Keratinocyte (primary cell): ENCODE data around the gene GPC5. TPM values are rescaled to one million over a fixed set of nuclear protein-coding genes. Genes with fewer than 3 reads are reported as not detected.

Source experiments
- DNase-seq: peaks from one replicate; pipeline ENCODE4 v3.0.0-alpha.2; 2011; ENCODE audit warnings: low read depth, missing footprints, low spot score
- FAIRE-seq: peaks from 2 replicates; lab custom pipeline; 2011; peaks lifted over from hg19 to GRCh38; lab: Jason Lieb, UNC
- H2AFZ ChIP-seq: 2 replicates; pipeline ENCODE4 v1.6.0; 2012; ENCODE audit warnings: low read length, control low read depth, inconsistent platforms; ENCODE audit not compliant: control insufficient read depth
- H3K27ac ChIP-seq: 2 replicates; pipeline ENCODE4 v1.5.1; 2011; ENCODE audit warnings: low read length; ENCODE audit not compliant: control insufficient read depth, insufficient read depth
- H3K27me3 ChIP-seq: 3 replicates; pipeline ENCODE4 v1.6.0; 2011; ENCODE audit warnings: low read length; ENCODE audit not compliant: control insufficient read depth, insufficient read depth; ENCODE audit errors: extremely low read depth
- H3K36me3 ChIP-seq, 2 experiments: 2 replicates in 1 of 2; 3 replicates in 1 of 2; pipeline ENCODE4 v1.5.1; 2011; ENCODE audit warnings: low read length in 2 of 2, mild to moderate bottlenecking in 1 of 2; ENCODE audit not compliant: control insufficient read depth in 2 of 2, insufficient read depth in 2 of 2; ENCODE audit errors: extremely low read depth in 1 of 2
- H3K4me1 ChIP-seq: 3 replicates; pipeline ENCODE4 v1.5.1; 2011; ENCODE audit warnings: low read length; ENCODE audit not compliant: control insufficient read depth, insufficient read depth; ENCODE audit errors: extremely low read depth
- H3K4me2 ChIP-seq: 3 replicates; pipeline ENCODE4 v1.6.0; 2011; ENCODE audit warnings: low read depth, low read length; ENCODE audit not compliant: control insufficient read depth, insufficient read depth; ENCODE audit errors: extremely low read depth
- H3K4me3 ChIP-seq, 3 experiments: fragments of 200-600 bp in 1 of 3; sonication (generic) in 1 of 3; 2 replicates in 2 of 3; 3 replicates in 1 of 3; pipeline ENCODE4 v1.5.1; 2011 to 2016; ENCODE audit warnings: low read length in 3 of 3, mild to moderate bottlenecking in 3 of 3, control low read depth in 2 of 3, inconsistent platforms in 1 of 3, low read depth in 1 of 3, mixed read lengths in 1 of 3, mixed run types in 1 of 3, moderate library complexity in 1 of 3; ENCODE audit not compliant: control insufficient read depth in 2 of 3, insufficient read depth in 2 of 3; ENCODE audit errors: extremely low read depth in 1 of 3
- H3K79me2 ChIP-seq: 2 replicates; pipeline ENCODE4 v1.6.0; 2012; ENCODE audit warnings: low read length; ENCODE audit not compliant: control insufficient read depth, insufficient read depth
- H3K9ac ChIP-seq: 3 replicates; pipeline ENCODE4 v1.6.0; 2011; ENCODE audit warnings: low read length; ENCODE audit not compliant: control insufficient read depth, insufficient read depth; ENCODE audit errors: extremely low read depth
- H3K9me1 ChIP-seq: 3 replicates; pipeline ENCODE4 v1.6.0; 2011; ENCODE audit warnings: low read length; ENCODE audit not compliant: control insufficient read depth, insufficient read depth; ENCODE audit errors: extremely low read depth
- H3K9me3 ChIP-seq: 2 replicates; pipeline ENCODE4 v1.5.1; 2012; ENCODE audit warnings: low read depth, low read length; ENCODE audit not compliant: control insufficient read depth
- H4K20me1 ChIP-seq: 3 replicates; pipeline ENCODE4 v1.6.0; 2011; ENCODE audit warnings: low read length; ENCODE audit not compliant: control insufficient read depth, insufficient read depth; ENCODE audit errors: extremely low read depth
- CTCF ChIP-seq, 3 experiments: IDR thresholded peaks in 1 of 3; conservative IDR thresholded peaks in 1 of 3; optimal IDR thresholded peaks in 1 of 3; 2 replicates in 2 of 3; 3 replicates in 1 of 3; pipeline versions ENCODE3 to v1.5.1; 2011; ENCODE audit warnings: low read length in 3 of 3, mild to moderate bottlenecking in 3 of 3, moderate library complexity in 2 of 3, control low read depth in 1 of 3, inconsistent platforms in 1 of 3; ENCODE audit not compliant: insufficient read depth in 2 of 3; ENCODE audit errors: extremely low read depth in 1 of 3
- EZH2 ChIP-seq: IDR thresholded peaks from one replicate; pipeline ENCODE4 v1.6.1; 2012; ENCODE audit warnings: inconsistent platforms, mild to moderate bottlenecking, low read length, moderate library complexity
- dilution Hi-C: fragments of 300-500 bp; cut with MboI; formaldehyde crosslinking; loops from one replicate; pipeline ENCODE4 v1.7.0; 2020; ENCODE audit warnings: low sequenced_read_pairs; ENCODE audit not compliant: extremely low pct_ligation_motif_present
- polyA plus RNA-seq, 5 experiments: library from polyadenylated mRNA; depleted of rRNA in 3 of 5; stranded (reverse) in 3 of 5; stranded (forward) in 1 of 5; unstranded in 1 of 5; fragments of >200 nt; gene quantifications; 1 replicate in 1 of 5; 2 replicates in 3 of 5; 3 replicates in 1 of 5; pipeline versions ENCODE4 v1.2.1 to v1.2.3, GENCODE V29; 2011 to 2012; ENCODE audit warnings: missing spikeins in 2 of 5, low read depth in 1 of 5, low replicate concordance in 1 of 5

GPC5 gene
- polyA plus RNA-seq, 1 donor (not counting 4 experiments of a cell fraction or from before 2014, with no cell fraction given): 0.10 TPM

- no peak overlapping the region for H2AFZ ChIP-seq
- no peaks in the 10 kb centered on the region for H3K9me1 ChIP-seq
- no peaks in the 10 kb centered on the region for H4K20me1 ChIP-seq
- no peak overlapping the region for H3K27ac ChIP-seq
- H3K36me3 ChIP-seq: no peaks in the 10 kb centered on the region
- H3K4me2 ChIP-seq: no peak overlapping the region
- TF ChIP-seq EZH2 (no peak), CTCF (optimal IDR thresholded peaks at IDR 0.05 in 1 of 3, IDR thresholded peaks at IDR 0.05 in 1 of 3, conservative IDR thresholded peaks at IDR 0.05 in 1 of 3; ENCODE audit: extremely low read depth in 1 of 3, insufficient read depth in 2 of 3, low read length in 3 of 3) (no peak)
- H3K9me3 ChIP-seq: no peaks in the 10 kb centered on the region
- H3K79me2 ChIP-seq: no peaks in the 10 kb centered on the region
- no peaks in the 10 kb centered on the region for H3K4me1 ChIP-seq
- no peaks in the 10 kb centered on the region for H3K27me3 ChIP-seq
- no peak for FAIRE-seq
- H3K4me3 ChIP-seq: no peak overlapping the region
- no peak overlapping the region for H3K9ac ChIP-seq
- DNase-seq: no peak
- dilution Hi-C loops: no loop called here
Observed at GRCh38 chr13:92259046-92259445, 860.6 kb downstream of the GPC5 start.

- Histone ChIP-seq H3K9ac (no peak overlapping the region), H2AFZ (no peak overlapping the region), H3K4me1 (no peaks in the 10 kb centered on the region), H3K4me2 (no peak overlapping the region), H3K9me1 (no peaks in the 10 kb centered on the region), H3K4me3 (no peak overlapping the region), H3K79me2 (no peaks in the 10 kb centered on the region), H3K36me3 (no peaks in the 10 kb centered on the region), H3K27ac (no peak overlapping the region), H4K20me1 (no peaks in the 10 kb centered on the region), H3K9me3 (no peaks in the 10 kb centered on the region), H3K27me3 (no peaks in the 10 kb centered on the region)
- dilution Hi-C loops: no loop called here
- DNase-seq (no peak), FAIRE-seq (no peak)
- no peak for TF ChIP-seq CTCF (optimal IDR thresholded peaks at IDR 0.05 in 1 of 3, IDR thresholded peaks at IDR 0.05 in 1 of 3, conservative IDR thresholded peaks at IDR 0.05 in 1 of 3; ENCODE audit: extremely low read depth in 1 of 3, insufficient read depth in 2 of 3, low read length in 3 of 3)
- no peak for TF ChIP-seq EZH2
Observed at GRCh38 chr13:92259523-92259922, 861.1 kb downstream of the GPC5 start.
